SK-N-MC (cell line): Measurements from ENCODE around the gene TBC1D14.

ENCODE experiments used
- DNase-seq: peaks from one replicate; pipeline ENCODE4 v3.0.0-alpha.2; 2011; ENCODE audit warnings: low read depth, low spot score
- H3K27ac ChIP-seq: fragments of 200-600 bp; sonication (generic); 2 replicates; pipeline ENCODE4 v1.5.1; 2016; ENCODE audit warnings: mixed run types
- H3K36me3 ChIP-seq: fragments of 200-600 bp; sonication (generic); 2 replicates; pipeline ENCODE4 v1.6.1; 2017; ENCODE audit warnings: antibody characterized with exemption, low read length, mixed read lengths; ENCODE audit not compliant: insufficient read depth
- H3K4me3 ChIP-seq: fragments of 200-600 bp; sonication (generic); 2 replicates; pipeline ENCODE4 v1.5.1; 2016
- H3K9ac ChIP-seq: fragments of 200-600 bp; sonication (generic); 2 replicates; pipeline ENCODE4 v1.8.0; 2017; ENCODE audit warnings: mixed run types, mixed read lengths; ENCODE audit not compliant: insufficient read length
- H3K9me3 ChIP-seq: fragments of 200-600 bp; sonication (generic); 2 replicates; pipeline ENCODE4 v1.6.1; 2017; ENCODE audit warnings: low read depth, mild to moderate bottlenecking, antibody characterized with exemption, low read length, moderate library complexity, mixed read lengths
- EZH2 ChIP-seq: fragments of 200-600 bp; sonication (generic); IDR thresholded peaks from one replicate; pipeline ENCODE4 v1.6.1; 2017; ENCODE audit warnings: antibody characterized with exemption
- FOXP2 ChIP-seq: optimal IDR thresholded peaks from 2 replicates; pipeline ENCODE3; 2011; ENCODE audit warnings: mild to moderate bottlenecking, moderate library complexity; ENCODE audit not compliant: insufficient read depth; ENCODE audit errors: extremely low read length, control extremely low read depth
- POLR2AphosphoS5 ChIP-seq: IDR thresholded peaks from 2 replicates; pipeline ENCODE4 v1.6.1; 2012; ENCODE audit warnings: mild to moderate bottlenecking, low read depth, low read length, borderline replicate concordance

Gene TBC1D14

DNA sequence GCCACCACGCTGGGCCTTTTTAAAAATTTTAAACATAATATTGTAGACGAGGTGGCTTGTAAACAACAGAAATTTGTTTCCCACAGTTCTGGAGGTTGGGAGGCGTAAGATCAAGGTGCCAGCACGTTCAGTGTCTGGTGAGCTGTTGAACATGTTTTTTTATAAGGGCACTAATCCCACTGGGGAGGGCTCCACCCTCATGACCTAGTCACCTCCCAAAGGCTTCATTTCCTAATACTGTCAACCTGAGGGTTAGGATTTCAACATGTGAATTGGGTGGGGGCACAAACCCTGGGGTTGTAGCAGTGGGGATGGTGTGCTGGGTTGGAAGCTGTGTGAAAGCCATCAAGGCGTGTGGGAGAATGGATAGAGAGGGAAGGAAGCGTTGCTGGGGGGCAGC is 27.6 kb downstream of the TBC1D14 start:
- H3K27ac ChIP-seq: no peak overlapping the region
- no peak overlapping the region for H3K9ac ChIP-seq
- no peak overlapping the region for H3K4me3 ChIP-seq
- H3K36me3 ChIP-seq: no peaks in the 10 kb centered on the region
- DNase-seq: no peak
- no peaks in the 10 kb centered on the region for H3K9me3 ChIP-seq
- TF ChIP-seq POLR2AphosphoS5: no peak
- no peak for TF ChIP-seq EZH2
- no peak for TF ChIP-seq FOXP2

DNA sequence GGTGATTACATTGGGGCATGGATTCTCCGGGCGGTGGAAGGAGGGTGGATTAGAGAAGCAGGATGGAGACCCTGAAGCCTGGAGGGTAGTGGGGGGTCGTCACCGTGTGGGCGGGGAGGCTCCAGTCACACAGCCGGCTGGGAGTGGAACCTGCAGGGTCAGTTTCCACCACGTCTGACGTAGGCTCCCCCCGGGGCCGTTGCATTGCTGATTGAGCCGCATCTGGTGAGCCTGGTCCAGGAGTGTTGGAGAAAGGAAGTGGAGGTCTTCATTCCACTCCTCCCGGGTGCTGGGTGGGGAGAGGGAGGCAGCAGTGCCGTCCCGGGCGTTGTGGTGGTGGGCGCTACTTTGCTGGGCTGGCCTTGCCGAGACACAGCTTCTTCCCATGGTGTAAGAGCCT is 28.1 kb downstream of the TBC1D14 start:
- Histone ChIP-seq H3K9me3 (no peaks in the 10 kb centered on the region), H3K9ac (no peak overlapping the region), H3K36me3 (no peaks in the 10 kb centered on the region), H3K27ac (no peak overlapping the region), H3K4me3 (no peak overlapping the region)
- no peak for DNase-seq
- TF ChIP-seq FOXP2 (no peak), EZH2 (no peak), POLR2AphosphoS5 (no peak)

DNA sequence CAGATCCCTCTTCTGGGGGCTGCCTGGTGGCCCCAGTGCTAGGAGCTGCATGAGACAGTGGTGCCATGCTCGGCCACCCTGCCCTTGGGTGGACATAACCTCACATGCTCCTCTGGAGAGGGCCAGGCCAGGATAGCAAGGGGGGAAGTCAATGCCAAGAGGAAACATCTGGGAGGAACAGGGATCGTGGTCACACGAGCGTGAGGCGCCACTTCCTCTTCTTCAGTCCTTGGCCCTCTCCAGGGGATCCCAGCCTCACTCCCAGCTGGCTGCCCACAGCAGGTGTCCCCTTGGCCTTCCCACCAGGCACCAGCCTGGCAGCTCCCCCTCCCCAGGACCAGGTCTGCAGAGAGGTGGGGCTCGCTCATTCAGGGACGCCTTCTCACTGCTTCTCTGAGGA is 28.6 kb downstream of the TBC1D14 start:
- no peak for TF ChIP-seq POLR2AphosphoS5
- no peak for TF ChIP-seq EZH2
- TF ChIP-seq FOXP2: no peak
- no peak for DNase-seq
- Histone ChIP-seq H3K9ac (no peak overlapping the region), H3K27ac (no peak overlapping the region), H3K36me3 (no peaks in the 10 kb centered on the region), H3K9me3 (no peaks in the 10 kb centered on the region), H3K4me3 (no peak overlapping the region)

GRCh38 chr4:6938647-6939271 is 29.1 kb downstream of the TBC1D14 start:
- Histone ChIP-seq H3K27ac (no peak overlapping the region), H3K9ac (no peak overlapping the region), H3K36me3 (no peaks in the 10 kb centered on the region), H3K4me3 (no peak overlapping the region), H3K9me3 (no peaks in the 10 kb centered on the region)
- TF ChIP-seq FOXP2 (no peak), EZH2 (no peak), POLR2AphosphoS5 (no peak)
- DNase-seq: no peak

DNA sequence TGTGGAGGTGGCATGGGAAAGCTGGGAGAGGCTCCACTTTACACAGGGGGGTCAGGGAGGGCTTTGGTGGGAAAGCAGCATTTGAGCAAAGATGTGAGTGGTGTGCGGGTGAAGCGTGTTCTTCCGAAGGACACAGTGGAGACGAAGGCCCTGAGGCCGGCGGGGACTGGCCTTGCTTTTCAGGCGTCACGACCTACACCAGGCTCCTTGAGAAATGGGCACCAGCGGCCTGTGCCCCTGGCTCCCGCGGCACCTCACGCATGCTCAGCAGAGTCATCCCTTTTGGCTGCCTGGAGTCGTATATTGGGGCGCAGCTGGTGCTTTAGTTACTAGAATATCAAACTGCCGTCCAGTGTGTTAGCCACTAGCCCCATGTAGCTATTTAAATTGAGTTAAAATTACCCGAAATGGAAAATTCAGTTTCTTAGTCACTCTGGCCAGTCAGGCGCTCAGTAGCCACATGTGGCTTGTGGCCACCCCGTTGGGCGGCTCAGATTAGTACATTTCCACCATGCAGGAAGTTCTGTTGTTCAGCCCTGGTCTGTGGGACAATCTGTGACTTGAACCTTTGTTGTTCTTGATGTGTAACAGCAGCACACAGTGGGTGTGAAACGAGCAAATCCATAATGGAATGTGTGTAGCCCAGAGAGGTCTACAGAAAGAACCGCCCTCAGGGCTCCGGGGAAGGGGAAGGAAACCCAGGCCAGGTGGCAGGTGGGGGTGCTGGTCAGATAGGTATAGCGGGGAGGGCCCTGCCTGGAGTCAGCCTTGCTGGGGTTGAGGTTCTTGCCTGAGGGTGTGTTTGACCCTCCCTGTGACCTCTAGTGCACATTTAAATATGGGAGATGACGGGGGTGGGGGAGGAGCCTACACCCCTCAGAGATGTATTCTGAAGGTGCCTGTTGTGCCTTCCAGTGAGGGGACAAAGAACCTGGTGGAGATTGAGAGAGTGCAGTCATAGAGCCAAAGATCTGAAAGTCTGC is 30.4 kb downstream of the TBC1D14 start:
- H3K9ac ChIP-seq: no peak overlapping the region
- no peaks in the 10 kb centered on the region for H3K36me3 ChIP-seq
- no peak overlapping the region for H3K4me3 ChIP-seq
- DNase-seq: no peak
- H3K27ac ChIP-seq: no peak overlapping the region
- no peaks in the 10 kb centered on the region for H3K9me3 ChIP-seq
- no peak for TF ChIP-seq FOXP2
- no peak for TF ChIP-seq EZH2
- TF ChIP-seq POLR2AphosphoS5: no peak

GRCh38 chr4:6940744-6941137 is 31.1 kb downstream of the TBC1D14 start:
- Histone ChIP-seq H3K4me3 (no peak overlapping the region), H3K9me3 (no peaks in the 10 kb centered on the region), H3K27ac (no peak overlapping the region), H3K9ac (no peak overlapping the region), H3K36me3 (no peaks in the 10 kb centered on the region)
- no peak for DNase-seq
- TF ChIP-seq EZH2: no peak
- no peak for TF ChIP-seq POLR2AphosphoS5
- no peak for TF ChIP-seq FOXP2

GRCh38 chr4:6941796-6942195 is 32.2 kb downstream of the TBC1D14 start:
- no peak overlapping the region for H3K4me3 ChIP-seq
- H3K36me3 ChIP-seq: no peaks in the 10 kb centered on the region
- no peaks in the 10 kb centered on the region for H3K9me3 ChIP-seq
- peak overlapping the region; percentile 57; the same call in 1 of the 2 replicates for H3K27ac ChIP-seq
- TF ChIP-seq FOXP2 (no peak), EZH2 (no peak), POLR2AphosphoS5 (no peak)
- DNase-seq: no peak
- no peak overlapping the region for H3K9ac ChIP-seq

- DNase-seq: peak; percentile 18
- H3K4me3 ChIP-seq: no peak overlapping the region
- no peaks in the 10 kb centered on the region for H3K36me3 ChIP-seq
- H3K9ac ChIP-seq: peak overlapping the region; percentile 15
- TF ChIP-seq POLR2AphosphoS5 (no peak), EZH2 (no peak), FOXP2 (no peak)
- no peaks in the 10 kb centered on the region for H3K9me3 ChIP-seq
- peak overlapping the region; percentile 57 for H3K27ac ChIP-seq
These were observed 32.7 kb downstream of the TBC1D14 start for GRCh38 chr4:6942238-6942800.
